Measurements from ENCODE around the gene ALB.
"Not testable (repeated sequence)": the region's sequence is repeated elsewhere in the genome, so short reads cannot be mapped to it uniquely, and the experiment has no call there.

Gene ALB

DNA sequence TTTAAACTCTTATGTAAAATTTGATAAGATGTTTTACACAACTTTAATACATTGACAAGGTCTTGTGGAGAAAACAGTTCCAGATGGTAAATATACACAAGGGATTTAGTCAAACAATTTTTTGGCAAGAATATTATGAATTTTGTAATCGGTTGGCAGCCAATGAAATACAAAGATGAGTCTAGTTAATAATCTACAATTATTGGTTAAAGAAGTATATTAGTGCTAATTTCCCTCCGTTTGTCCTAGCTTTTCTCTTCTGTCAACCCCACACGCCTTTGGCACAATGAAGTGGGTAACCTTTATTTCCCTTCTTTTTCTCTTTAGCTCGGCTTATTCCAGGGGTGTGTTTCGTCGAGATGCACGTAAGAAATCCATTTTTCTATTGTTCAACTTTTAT is at the start of gene ALB:
Gene ALB (plus strand): TSS at position 246 of the 400 bp plus-strand sequence. CDS start 41 bp downstream, at position 287.
- DNase-seq (ENCODE audit: low read depth in 2 of 2), result no peak

DNA sequence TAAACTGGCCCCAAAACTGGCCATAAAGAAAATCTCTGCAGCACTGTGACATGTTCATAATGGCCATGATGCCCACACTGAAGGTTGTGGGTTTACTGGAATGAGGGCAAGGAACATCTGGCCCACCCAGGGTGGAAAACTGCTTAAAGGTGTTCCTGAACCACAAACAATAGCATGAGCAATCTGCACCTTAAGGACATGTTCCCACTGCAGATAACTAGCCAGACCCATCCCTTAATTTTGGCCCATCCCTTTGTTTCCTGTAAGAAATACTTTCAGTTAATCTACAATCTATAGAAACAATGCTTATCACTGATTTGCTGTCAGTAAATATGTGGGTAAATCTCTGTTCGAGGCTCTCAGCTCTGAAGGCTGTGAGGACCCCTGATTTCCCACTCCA is 46.9 kb upstream of the ALB start:
- DNase-seq (ENCODE audit: low read depth in 2 of 2), result not testable (repeated sequence)

DNA sequence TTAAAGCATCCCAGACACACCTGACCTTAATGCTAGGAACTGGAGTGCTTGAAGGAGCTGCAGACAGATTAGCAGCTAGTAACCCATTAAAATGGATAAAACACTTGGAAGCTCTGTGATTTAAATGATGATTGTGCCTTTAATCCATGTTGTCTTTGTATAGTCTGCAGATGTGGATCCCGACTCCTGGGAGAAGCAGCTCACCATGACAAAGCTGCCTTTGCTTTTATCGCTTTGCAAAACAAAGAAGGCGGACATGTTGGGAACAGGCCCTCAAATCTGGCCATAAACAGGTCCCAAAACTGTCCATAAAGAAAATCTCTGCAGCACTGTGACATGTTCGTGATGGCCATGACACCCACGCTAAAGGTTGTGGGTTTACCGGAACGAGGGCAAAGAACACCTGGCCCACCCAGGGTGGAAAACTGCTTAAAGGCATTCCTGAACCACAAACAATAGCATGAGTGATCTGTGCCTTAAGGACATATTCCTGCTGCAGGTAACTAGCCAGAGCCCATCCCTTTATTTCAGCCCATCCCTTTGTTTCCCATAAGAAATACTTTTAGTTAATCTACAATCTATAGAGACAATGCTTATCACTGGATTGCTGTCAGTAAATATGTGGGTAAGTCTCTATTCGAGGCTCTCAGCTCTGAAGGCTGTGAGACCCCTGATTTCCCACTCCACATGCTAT is 34.4 kb upstream of the ALB start:
- not testable (repeated sequence) for DNase-seq (ENCODE audit: low read depth in 2 of 2)

DNA sequence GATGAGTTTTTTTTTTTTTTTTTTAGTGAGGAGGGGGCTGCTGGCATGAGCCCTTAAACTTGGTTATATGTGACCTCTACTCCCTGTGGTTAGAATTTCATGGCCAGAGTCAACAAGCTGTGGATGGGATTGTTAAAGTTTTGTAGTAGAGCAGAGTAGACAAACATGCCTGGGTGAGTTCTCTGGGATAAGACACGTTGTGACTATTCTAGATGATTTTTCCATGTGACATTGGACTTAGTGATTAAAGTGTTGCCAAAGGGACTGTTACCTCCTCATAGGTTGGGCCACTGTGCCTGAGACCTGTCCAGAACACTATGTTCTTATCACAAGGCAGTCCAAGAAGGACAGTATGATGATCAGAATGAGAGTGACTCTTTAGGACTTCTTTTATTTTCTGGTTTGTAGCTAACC is 28.8 kb upstream of the ALB start:
- DNase-seq (ENCODE audit: low read depth in 2 of 2), result no peak

- DNase-seq (ENCODE audit: low read depth in 2 of 2), result no peak
Observed at GRCh38 chr4:73376251-73376650, 27.8 kb upstream of the ALB start.

GRCh38 chr4:73376976-73377375 is 27.1 kb upstream of the ALB start:
- DNase-seq (ENCODE audit: low read depth in 2 of 2), result no peak

- DNase-seq (ENCODE audit: low read depth in 2 of 2), result no peak
Observed at GRCh38 chr4:73378887-73379286, 25.2 kb upstream of the ALB start.

DNA sequence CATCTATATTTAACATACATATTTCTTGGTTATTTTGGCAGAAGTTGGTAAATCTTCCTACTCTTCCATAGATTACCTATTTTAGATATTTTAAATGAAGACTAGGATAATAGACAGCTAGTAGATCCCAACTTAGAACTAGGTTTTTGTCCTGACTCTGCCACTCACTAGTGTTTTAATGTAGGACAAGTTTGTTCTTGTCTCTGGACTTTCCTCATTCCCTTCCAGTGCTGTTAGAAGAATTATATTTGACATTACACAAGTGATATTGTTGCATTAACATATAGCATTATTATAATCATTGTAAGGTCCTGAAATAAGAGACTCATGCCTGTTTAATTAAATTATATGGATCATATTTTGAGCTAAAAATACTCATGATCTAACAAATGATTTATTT is 24.1 kb upstream of the ALB start:
- no peak for DNase-seq (ENCODE audit: low read depth in 2 of 2)

DNA sequence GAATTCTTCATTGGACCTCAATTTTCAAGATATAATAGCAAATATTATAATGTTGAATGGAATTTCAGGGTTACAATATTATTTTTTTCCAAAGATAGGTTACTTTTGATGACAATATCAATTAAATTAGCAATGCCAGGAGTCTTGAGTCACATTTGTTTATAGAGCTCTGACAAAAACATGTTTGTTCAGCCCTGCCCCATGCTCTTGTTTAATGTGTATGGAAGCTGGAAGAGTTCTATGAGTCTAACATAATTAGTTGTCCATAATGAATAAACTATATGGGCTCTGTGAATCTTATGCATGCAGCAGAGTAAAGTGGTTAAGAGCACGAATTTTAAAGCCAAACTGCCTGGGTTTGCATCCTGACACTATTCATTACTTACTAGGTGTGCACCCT is 22.9 kb upstream of the ALB start:
- no peak for DNase-seq (ENCODE audit: low read depth in 2 of 2)

- no peak for DNase-seq (ENCODE audit: low read depth in 2 of 2)
Observed at GRCh38 chr4:73383452-73383851, 20.6 kb upstream of the ALB start.

- DNase-seq (ENCODE audit: low read depth in 2 of 2), result no peak
Observed at GRCh38 chr4:73387552-73387951, 16.5 kb upstream of the ALB start.

DNA sequence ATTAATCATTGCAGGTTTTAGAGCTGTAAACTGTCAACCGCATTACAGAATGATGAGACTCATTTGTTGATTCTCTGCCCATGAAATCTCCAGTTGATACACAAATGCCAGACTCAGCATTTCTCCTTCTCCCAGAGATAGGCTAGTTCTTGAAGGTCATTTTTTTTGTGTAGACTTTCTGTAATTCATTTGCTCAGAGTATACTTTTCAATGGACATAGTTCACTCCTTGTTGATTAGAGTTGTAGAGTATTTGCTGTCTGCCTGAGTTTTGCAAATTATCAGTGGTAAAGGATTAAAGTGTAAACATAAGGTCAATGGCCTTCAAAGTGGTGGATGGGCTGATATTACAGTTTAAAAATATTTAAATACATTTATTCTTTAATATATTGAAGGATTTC is 15.2 kb upstream of the ALB start:
- no peak for DNase-seq (ENCODE audit: low read depth in 2 of 2)

DNA sequence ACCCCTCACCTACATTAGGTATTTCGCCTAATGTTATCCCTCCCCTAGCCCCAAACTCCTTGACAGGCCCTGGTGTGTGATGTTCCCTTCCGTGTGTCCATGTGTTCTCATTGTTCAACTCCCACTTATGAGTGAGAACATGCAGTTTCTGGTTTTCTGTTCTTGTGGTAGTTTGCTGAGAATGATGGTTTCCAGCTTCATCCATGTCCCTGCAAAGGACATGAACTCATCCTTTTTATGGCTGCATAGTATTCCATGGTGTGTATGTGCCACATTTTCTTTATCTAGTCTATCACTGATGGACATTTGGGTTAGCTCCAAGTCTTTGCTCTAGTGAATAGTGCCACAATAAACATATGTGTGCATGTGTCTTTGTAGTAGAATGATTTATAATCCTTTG is 14.4 kb upstream of the ALB start:
- not testable (repeated sequence) for DNase-seq (ENCODE audit: low read depth in 2 of 2)

DNA sequence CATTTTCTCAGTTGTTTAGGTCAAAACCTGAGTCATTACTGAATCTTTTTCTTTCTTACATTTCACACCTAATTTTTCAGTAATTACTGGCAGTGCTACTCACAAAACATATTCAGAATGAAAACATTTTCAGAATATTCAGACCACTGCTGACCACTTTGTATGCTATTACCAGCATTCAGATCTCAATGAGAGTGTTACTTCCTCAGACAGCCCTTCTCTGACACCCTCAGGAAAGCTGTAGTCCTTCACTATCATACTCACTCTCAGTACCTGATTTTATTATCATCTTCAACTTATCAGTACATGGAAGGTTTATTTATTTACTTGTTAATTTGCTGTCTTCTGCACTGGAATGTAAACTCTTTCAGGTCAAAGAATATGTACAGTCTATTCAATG is 12.3 kb upstream of the ALB start:
- no peak for DNase-seq (ENCODE audit: low read depth in 2 of 2)

DNA sequence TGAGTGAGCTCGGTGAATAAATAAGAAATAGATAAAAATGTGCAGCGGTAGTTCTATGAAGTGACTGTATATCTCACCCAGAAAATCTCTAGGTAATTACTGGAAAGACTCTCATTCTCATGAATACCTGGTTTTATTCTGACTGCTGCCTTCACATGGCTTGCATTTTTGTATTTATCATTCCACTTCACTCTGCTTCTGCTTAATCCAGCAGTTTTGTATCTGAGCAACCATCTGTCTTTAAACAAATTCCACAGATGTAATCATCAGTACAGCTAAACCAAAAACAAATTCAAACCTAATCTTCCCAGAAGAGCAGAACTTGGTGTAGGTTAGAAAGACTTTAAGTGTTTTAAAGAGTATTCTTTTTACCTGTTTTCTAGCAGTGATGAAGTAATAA is 11.2 kb upstream of the ALB start:
- DNase-seq (ENCODE audit: low read depth in 2 of 2), result no peak

DNA sequence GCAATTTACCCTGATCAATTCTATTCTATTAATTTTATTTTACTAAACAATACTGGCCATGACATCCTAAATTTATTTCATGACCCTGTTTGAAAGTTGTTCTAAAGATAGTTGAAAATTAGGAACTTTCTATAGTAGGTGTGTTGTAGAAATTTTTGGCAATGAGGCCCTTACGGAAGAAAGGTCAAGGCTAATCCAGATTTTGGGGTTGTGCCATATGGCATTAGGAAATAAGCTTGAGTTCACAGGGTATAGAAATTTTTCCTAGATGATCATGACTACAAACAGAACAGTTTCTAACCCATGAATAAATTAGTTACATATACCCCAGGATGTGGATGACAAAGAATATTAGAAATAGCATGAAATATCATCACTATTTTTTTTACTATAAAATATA is 7.8 kb upstream of the ALB start:
- DNase-seq (ENCODE audit: low read depth in 2 of 2), result no peak

GRCh38 chr4:73396993-73397972 is 6.8 kb upstream of the ALB start:
- no peak for DNase-seq (ENCODE audit: low read depth in 2 of 2)

- DNase-seq (ENCODE audit: low read depth in 2 of 2), result no peak
Observed at GRCh38 chr4:73401412-73401811, 2.7 kb upstream of the ALB start.

DNA sequence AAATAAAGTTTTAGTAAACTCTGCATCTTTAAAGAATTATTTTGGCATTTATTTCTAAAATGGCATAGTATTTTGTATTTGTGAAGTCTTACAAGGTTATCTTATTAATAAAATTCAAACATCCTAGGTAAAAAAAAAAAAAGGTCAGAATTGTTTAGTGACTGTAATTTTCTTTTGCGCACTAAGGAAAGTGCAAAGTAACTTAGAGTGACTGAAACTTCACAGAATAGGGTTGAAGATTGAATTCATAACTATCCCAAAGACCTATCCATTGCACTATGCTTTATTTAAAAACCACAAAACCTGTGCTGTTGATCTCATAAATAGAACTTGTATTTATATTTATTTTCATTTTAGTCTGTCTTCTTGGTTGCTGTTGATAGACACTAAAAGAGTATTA is 370 bp downstream of the ALB start:
- DNase-seq (ENCODE audit: low read depth in 2 of 2), result no peak

DNA sequence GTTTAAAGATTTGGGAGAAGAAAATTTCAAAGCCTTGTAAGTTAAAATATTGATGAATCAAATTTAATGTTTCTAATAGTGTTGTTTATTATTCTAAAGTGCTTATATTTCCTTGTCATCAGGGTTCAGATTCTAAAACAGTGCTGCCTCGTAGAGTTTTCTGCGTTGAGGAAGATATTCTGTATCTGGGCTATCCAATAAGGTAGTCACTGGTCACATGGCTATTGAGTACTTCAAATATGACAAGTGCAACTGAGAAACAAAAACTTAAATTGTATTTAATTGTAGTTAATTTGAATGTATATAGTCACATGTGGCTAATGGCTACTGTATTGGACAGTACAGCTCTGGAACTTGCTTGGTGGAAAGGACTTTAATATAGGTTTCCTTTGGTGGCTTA is 1.1 kb downstream of the ALB start:
- DNase-seq (ENCODE audit: low read depth in 2 of 2), result no peak

GRCh38 chr4:73406548-73406875 is 2.4 kb downstream of the ALB start:
- DNase-seq (ENCODE audit: low read depth in 2 of 2), result no peak

DNA sequence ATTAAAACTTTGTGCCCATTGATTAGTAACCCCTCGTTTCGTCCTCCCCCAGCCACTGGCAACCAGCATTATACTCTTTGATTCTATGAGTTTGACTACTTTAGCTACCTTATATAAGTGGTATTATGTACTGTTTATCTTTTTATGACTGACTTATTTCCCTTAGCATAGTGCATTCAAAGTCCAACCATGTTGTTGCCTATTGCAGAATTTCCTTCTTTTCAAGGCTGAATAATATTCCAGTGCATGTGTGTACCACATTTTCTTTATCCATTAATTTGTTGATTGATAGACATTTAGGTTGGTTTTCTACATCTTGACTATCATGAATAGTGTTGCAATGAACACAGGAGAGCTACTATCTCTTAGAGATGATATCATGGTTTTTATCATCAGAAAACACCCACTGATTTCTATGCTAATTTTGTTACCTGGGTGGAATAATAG is 3.2 kb downstream of the ALB start:
- DNase-seq (ENCODE audit: low read depth in 2 of 2), result no peak

Measured in stimulated activated CD8-positive, alpha-beta memory T cell treated with anti-CD3 and anti-CD28 coated beads, Interleukin-2, amount 100 ng/mL, for 48 hours (primary cell).